Activated CD4-positive, alpha-beta memory T cell treated with anti-CD3 and anti-CD28 coated beads for 36 hours (primary cell): ENCODE measurements around the gene AP2M1. TPM values are rescaled to one million over a fixed set of nuclear protein-coding genes. Genes with fewer than 3 reads are reported as not detected.

Experiments used
- CTCF ChIA-PET: fragments of 350-600 bp; sonication (Branson Sonifier 250); formaldehyde crosslinking; loops from one replicate; lab custom pipeline; 2021; ENCODE audit warnings: antibody characterized with exemption, inconsistent platforms; lab: Charles Lee
- POLR2A ChIA-PET: fragments of 350-600 bp; sonication (Branson Sonifier 250); formaldehyde crosslinking; loops from one replicate; lab custom pipeline; 2021; ENCODE audit warnings: antibody characterized with exemption; lab: Charles Lee
- DNase-seq: peaks from one replicate; pipeline ENCODE4 v3.0.0-alpha.2; 2020
- H3K27ac Mint-ChIP-seq: one replicate; pipeline ENCODE4 v1.8.0; 2021; ENCODE audit warnings: mixed read lengths
- H3K27me3 Mint-ChIP-seq: one replicate; pipeline ENCODE4 v1.8.0; 2021; ENCODE audit warnings: mixed read lengths
- H3K36me3 Mint-ChIP-seq: one replicate; pipeline ENCODE4 v1.8.0; 2021; ENCODE audit warnings: mixed read lengths
- H3K4me1 Mint-ChIP-seq: one replicate; pipeline ENCODE4 v1.8.0; 2021; ENCODE audit warnings: low read depth, mixed read lengths
- H3K4me3 Mint-ChIP-seq: one replicate; pipeline ENCODE4 v1.8.0; 2021; ENCODE audit warnings: mild to moderate bottlenecking, mixed read lengths
- H3K9me3 Mint-ChIP-seq: one replicate; pipeline ENCODE4 v1.8.0; 2021; ENCODE audit warnings: mixed read lengths
- intact Hi-C: fragments of 100-400 bp; cut with micrococcal nuclease; formaldehyde crosslinking; loops from one replicate; pipeline ENCODE4 v1.15.1; 2023
- total RNA-seq, 2 experiments: library from RNA; stranded (reverse); gene quantifications; one replicate each; pipeline ENCODE4 v1.2.3, GENCODE V29; 2021

Gene AP2M1
- total RNA-seq, 2 experiments from 2014 or later = 218 to 221 TPM

GRCh38 chr3:184183679-184184078, 9.0 kb downstream of the AP2M1 start:
- H3K36me3 Mint-ChIP-seq = peaks cover 48% of the 10 kb centered on the region
- H3K27ac Mint-ChIP-seq = no peak overlapping the region
- no peak for DNase-seq
- no peak overlapping the region for H3K4me3 Mint-ChIP-seq
- ChIA-PET CTCF (interaction anchor here (1.8 kb wide), 1 partner anchor 44 kb away, joined by 5 read pairs; no protein-coding TSS in a partner anchor), POLR2A (no interaction called here)
- H3K9me3 Mint-ChIP-seq = no peaks in the 10 kb centered on the region
- peaks cover 26% of the 10 kb centered on the region for H3K4me1 Mint-ChIP-seq
- H3K27me3 Mint-ChIP-seq = no peaks in the 10 kb centered on the region
- intact Hi-C loops = loop anchor here (2.0 kb wide), 1 partner anchor 179 kb away; no protein-coding TSS in a partner anchor

DNA sequence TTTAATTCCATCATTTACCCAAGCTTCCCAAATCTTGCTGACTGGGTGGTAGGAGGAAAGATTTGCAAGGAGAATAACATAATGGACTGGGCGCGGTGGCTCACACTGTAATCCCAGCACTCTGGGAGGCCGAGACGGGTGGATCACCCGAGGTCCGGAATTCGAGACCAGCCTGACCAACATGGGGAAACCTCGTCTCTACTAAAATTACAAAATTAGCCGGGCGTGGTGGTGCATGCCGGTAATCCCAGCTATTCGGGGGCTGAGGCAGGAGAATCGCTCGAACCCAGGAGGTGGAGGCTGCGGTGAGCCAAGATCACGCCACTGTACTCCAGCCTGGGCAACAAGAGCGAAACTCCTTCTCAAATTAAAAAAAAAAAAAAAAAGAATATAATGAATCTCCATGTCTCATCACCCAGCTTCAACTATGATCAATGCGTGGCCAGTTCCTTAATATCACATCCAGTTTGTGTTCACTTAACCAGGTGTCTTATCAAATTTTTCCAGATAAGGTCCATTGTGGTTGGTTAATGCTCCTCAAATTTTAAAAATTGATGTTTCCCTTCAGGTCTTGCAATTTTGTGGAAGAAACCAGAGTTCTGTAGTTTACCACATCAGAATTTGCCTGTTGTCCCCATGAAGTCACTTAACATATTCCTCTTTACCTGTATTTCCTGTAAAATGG, 10.0 kb downstream of the AP2M1 start:
- H3K27ac Mint-ChIP-seq = peak overlapping the region; percentile 82
- CTCF ChIA-PET = interaction anchor here (0.5 to 1.8 kb wide), 3 partner anchors 43 to 178 kb away, joined by 3 to 5 read pairs (median 3); no protein-coding TSS in a partner anchor
- H3K4me3 Mint-ChIP-seq = peak overlapping the region; percentile 96
- peaks cover 48% of the 10 kb centered on the region for H3K36me3 Mint-ChIP-seq
- POLR2A ChIA-PET = interaction anchor here (1.9 kb wide), 1 partner anchor 10 kb away, joined by 6 read pairs; the partner anchor contains the start of gene AP2M1
- H3K9me3 Mint-ChIP-seq = no peaks in the 10 kb centered on the region
- intact Hi-C loops = loop anchor here (1.0 to 2.0 kb wide), 2 partner anchors 65 to 178 kb away; partner anchors contain the start of gene EEF1AKMT4
- peaks cover 26% of the 10 kb centered on the region for H3K4me1 Mint-ChIP-seq
- H3K27me3 Mint-ChIP-seq = no peaks in the 10 kb centered on the region
- no peak for DNase-seq

DNA sequence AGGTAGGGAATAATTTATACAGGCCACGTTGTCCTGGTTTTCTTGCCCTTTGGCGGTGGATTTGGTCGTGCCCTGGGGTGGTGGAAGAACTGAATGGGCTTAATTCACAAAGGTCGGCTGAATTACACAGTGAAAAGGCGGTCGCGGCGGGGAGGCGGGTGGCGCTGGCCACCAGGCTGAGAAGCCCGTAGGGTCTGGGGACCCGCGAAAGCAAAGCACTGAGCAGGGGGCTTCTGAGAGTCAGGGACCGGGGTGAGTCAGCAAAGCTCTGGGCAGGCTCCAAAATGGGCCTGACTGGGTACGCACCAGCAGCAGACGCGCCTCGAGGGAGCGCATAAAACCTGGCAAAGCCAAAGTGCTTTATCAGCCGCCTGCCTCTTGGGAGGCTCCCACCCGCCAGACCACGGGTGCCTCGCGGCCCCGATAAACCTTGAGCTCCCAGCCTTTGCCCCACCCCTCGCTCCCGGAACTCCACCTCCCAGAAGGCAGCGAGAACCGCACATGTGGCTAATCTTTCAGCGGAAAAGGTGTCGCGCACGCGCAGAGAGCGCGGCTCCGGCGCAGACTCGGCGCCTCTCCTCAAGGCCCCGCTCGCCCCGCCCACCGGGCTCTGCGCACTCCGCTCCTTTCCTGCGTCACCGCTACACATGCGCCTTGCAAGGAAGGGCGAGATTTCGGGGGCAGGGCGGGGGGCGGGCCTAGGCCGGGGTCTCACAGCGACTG, 11.0 kb downstream of the AP2M1 start:
- Mint-ChIP-seq H3K4me1 (peaks cover 29% of the 10 kb centered on the region), H3K27me3 (no peaks in the 10 kb centered on the region), H3K36me3 (peaks cover 51% of the 10 kb centered on the region), H3K27ac (peak overlapping the region; percentile 92), H3K4me3 (peak overlapping the region; percentile 96), H3K9me3 (no peaks in the 10 kb centered on the region)
- ChIA-PET POLR2A (interaction anchor here (0.6 to 1.9 kb wide), 5 partner anchors 11 to 150 kb away, joined by 3 to 6 read pairs (median 4); partner anchors contain the start of genes AP2M1, DVL3, EEF1AKMT4 and EIF2B5), CTCF (interaction anchor here (0.7 to 2.3 kb wide), 4 partner anchors 41 to 177 kb away, joined by 3 to 5 read pairs (median 4); partner anchors contain the start of gene ABCC5)
- peak; percentile 99 for DNase-seq
- intact Hi-C loops = loop anchor here (1.0 to 2.0 kb wide), 6 partner anchors 11 to 177 kb away; partner anchors contain the start of genes AP2M1, EEF1AKMT4, EIF2B5 and EIF4G1

DNA sequence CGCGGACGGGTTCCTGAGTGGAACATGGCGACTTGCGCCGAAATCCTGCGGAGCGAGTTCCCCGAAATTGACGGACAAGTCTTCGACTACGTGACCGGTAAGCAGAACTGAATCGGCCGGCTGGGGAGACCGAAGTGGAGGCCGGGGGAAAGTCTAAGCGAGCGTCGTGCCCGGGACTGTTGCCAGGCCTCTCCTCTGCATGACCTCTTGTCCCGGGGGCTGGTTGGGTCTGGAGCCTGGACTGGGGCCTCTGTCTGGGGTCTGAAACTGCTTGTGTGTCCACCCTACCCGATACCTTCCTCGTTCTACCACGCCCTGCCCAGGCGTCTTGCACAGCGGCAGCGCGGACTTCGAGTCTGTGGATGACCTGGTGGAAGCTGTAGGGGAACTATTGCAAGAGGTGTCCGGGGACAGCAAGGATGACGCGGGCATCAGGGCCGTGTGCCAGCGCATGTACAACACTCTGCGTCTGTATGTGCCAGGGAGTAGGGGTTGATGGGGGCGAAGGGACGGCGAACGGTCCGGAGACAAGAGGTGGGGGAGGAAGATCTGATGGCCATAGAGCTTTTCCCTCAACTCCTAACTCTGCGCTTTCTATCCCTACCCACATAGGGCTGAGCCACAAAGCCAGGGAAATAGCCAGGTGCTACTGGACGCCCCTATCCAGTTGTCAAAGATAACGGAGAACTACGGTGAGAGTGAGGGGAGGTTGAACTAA, 11.7 kb downstream of the AP2M1 start, which contains the start of gene ABCF3:
Gene ABCF3, plus strand, starts transcription at position 16 of the 718 bp plus-strand sequence. Its CDS starts 9 bp downstream, at position 25.
- ChIA-PET CTCF (interaction anchor here (0.7 to 2.3 kb wide), 8 partner anchors 41 to 291 kb away, joined by 3 to 8 read pairs (median 4); partner anchors contain the start of genes ABCC5 and EEF1AKMT4), POLR2A (interaction anchor here (0.6 to 1.9 kb wide), 5 partner anchors 12 to 149 kb away, joined by 3 to 6 read pairs (median 4); partner anchors contain the start of genes AP2M1, DVL3, EEF1AKMT4 and EIF2B5)
- Mint-ChIP-seq H3K36me3 (peaks cover 48% of the 10 kb centered on the region), H3K27ac (peak within 1 kb of the TSS; percentile 92), H3K4me3 (peak within 1 kb of the TSS; percentile 96), H3K9me3 (no peaks in the 10 kb centered on the region), H3K27me3 (no peaks in the 10 kb centered on the region), H3K4me1 (peaks cover 29% of the 10 kb centered on the region)
- no peak for DNase-seq
- intact Hi-C loops = loop anchor here (1.0 kb wide), 4 partner anchors 12 to 128 kb away; partner anchors contain the start of genes AP2M1, EIF2B5, EIF4G1 and PSMD2

DNA sequence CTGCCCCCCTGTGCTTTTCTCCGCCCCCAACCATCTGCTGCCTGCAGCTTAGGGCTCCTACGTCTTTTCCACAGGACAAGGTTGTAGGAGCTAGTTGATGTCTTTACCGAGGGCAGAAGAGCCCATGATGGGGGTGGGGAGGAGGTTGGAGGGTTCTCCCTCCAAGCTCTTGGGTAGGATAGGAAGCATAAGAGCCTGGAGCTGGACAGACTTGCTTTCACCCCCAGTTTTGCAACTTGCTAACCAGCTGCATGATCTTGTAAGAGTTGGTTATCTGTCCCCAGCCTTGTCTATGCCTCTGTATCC, 12.2 kb downstream of the AP2M1 start:
- CTCF ChIA-PET = interaction anchor here (0.7 to 2.3 kb wide), 7 partner anchors 41 to 291 kb away, joined by 3 to 8 read pairs (median 4); partner anchors contain the start of genes ABCC5 and EEF1AKMT4
- intact Hi-C loops = loop anchor here (1.0 kb wide), 4 partner anchors 13 to 127 kb away; partner anchors contain the start of genes AP2M1, EIF2B5, EIF4G1 and PSMD2

DNA sequence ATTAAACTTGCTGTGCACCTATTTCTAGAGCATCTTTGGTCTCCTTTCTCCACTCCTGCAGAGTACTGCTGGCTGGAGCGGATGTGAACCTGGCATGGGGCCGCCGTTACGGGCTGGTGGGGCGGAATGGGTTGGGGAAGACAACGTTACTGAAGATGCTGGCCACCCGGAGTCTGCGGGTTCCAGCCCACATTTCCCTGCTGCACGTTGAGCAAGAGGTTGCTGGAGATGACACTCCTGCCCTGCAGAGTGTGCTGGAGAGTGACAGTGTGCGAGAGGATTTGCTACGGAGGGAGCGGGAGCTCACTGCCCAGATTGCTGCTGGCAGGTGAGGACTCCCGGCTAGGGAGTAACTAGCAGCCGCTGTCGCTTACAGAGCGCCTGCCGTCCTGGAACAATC, 13.4 kb downstream of the AP2M1 start:
- H3K4me3 Mint-ChIP-seq = no peak overlapping the region
- CTCF ChIA-PET = interaction anchor here (1.8 kb wide), 1 partner anchor 40 kb away, joined by 5 read pairs; no protein-coding TSS in a partner anchor

More for the DNA sequence above, 12.2 kb downstream of the AP2M1 start:
- H3K27me3 Mint-ChIP-seq = no peaks in the 10 kb centered on the region
- H3K4me3 Mint-ChIP-seq = peak overlapping the region; percentile 96
- H3K27ac Mint-ChIP-seq = peak overlapping the region; percentile 92
- POLR2A ChIA-PET = interaction anchor here (1.6 kb wide), 1 partner anchor 52 kb away, joined by 5 read pairs; the partner anchor contains the start of gene EIF2B5
- H3K4me1 Mint-ChIP-seq = peaks cover 29% of the 10 kb centered on the region
- H3K36me3 Mint-ChIP-seq = peaks cover 44% of the 10 kb centered on the region
- no peaks in the 10 kb centered on the region for H3K9me3 Mint-ChIP-seq
- no peak for DNase-seq

DNA sequence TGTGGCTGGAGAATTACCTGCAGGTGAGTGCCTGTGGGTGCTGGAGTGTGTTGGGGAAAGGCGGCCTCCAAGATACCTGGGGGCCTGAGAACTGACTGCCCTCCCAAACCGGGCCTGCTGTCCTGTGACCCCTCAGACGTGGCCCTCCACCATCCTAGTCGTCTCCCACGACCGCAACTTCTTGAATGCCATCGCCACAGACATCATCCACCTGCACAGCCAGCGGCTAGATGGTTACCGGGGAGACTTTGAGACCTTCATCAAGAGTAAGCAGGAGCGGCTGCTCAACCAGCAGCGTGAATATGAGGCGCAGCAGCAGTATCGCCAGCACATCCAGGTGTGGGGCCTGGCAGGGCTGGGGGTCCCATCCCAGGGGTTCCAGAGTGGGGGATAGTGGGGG, 14.8 kb downstream of the AP2M1 start:
- Mint-ChIP-seq H3K27ac (no peak overlapping the region), H3K36me3 (peaks cover 44% of the 10 kb centered on the region)
- POLR2A ChIA-PET = no interaction called here

More for the DNA sequence above, 13.4 kb downstream of the AP2M1 start:
- Mint-ChIP-seq H3K27me3 (no peaks in the 10 kb centered on the region), H3K9me3 (no peaks in the 10 kb centered on the region), H3K4me1 (peaks cover 29% of the 10 kb centered on the region), H3K27ac (no peak overlapping the region), H3K36me3 (peaks cover 42% of the 10 kb centered on the region)
- no peak for DNase-seq
- intact Hi-C loops = no loop called here
- POLR2A ChIA-PET = no interaction called here

GRCh38 chr3:184192889-184193288, 18.2 kb downstream of the AP2M1 start:
- peaks cover 43% of the 10 kb centered on the region for H3K36me3 Mint-ChIP-seq
- no peak for DNase-seq
- peaks cover 8% of the 10 kb centered on the region for H3K4me1 Mint-ChIP-seq
- CTCF ChIA-PET = no interaction called here
- no peak overlapping the region for H3K27ac Mint-ChIP-seq
- no peaks in the 10 kb centered on the region for H3K27me3 Mint-ChIP-seq
- H3K4me3 Mint-ChIP-seq = no peak overlapping the region
- H3K9me3 Mint-ChIP-seq = no peaks in the 10 kb centered on the region
- intact Hi-C loops = no loop called here
- POLR2A ChIA-PET = no interaction called here

More for the DNA sequence above, 14.8 kb downstream of the AP2M1 start:
- Mint-ChIP-seq H3K27me3 (no peaks in the 10 kb centered on the region), H3K4me3 (no peak overlapping the region), H3K9me3 (no peaks in the 10 kb centered on the region), H3K4me1 (peaks cover 29% of the 10 kb centered on the region)
- intact Hi-C loops = no loop called here
- DNase-seq = no peak
- CTCF ChIA-PET = interaction anchor here (1.8 kb wide), 1 partner anchor 38 kb away, joined by 5 read pairs; no protein-coding TSS in a partner anchor

DNA sequence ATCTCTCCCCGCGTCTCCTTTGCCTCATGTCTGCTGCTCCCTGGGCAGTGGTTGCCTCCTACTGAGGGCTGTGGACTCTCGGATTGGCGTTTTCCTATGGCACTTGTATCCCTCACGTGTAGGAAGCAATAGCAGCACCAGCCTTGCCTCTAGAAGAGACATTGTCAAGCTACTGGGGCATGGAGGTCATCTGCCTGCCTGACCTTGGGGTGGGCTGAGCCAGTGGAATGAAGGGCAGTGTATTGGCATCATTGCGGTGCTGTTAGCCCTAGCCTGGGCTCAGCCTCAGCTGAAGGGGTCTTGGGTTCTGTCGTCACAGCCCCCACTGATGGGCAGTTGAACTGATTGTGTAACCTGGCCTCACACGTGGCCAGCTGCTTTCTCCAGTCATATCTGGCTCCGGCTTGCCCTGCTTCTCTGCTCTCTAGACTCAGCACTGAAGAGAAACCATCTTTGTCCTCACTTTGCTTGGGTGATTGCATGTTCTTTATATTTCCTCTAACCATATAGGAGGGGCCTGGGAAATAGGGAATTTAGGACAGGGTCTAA, 19.4 kb downstream of the AP2M1 start:
- Mint-ChIP-seq H3K4me3 (no peak overlapping the region), H3K9me3 (no peaks in the 10 kb centered on the region), H3K27me3 (no peaks in the 10 kb centered on the region), H3K4me1 (peaks cover 4% of the 10 kb centered on the region), H3K36me3 (peaks cover 38% of the 10 kb centered on the region), H3K27ac (no peak overlapping the region)
- CTCF ChIA-PET = interaction anchor here (1.2 kb wide), 1 partner anchor 34 kb away, joined by 4 read pairs; no protein-coding TSS in a partner anchor
- POLR2A ChIA-PET = no interaction called here
- no peak for DNase-seq
- intact Hi-C loops = no loop called here

- DNase-seq = no peak
- H3K36me3 Mint-ChIP-seq = peaks cover 24% of the 10 kb centered on the region
- H3K9me3 Mint-ChIP-seq = no peaks in the 10 kb centered on the region
- no peaks in the 10 kb centered on the region for H3K4me1 Mint-ChIP-seq
- ChIA-PET POLR2A (no interaction called here), CTCF (interaction anchor here (0.9 kb wide), 2 partner anchors 31 to 53 kb away, joined by 3 to 4 read pairs; partner anchors contain the start of gene EEF1AKMT4)
- no peak overlapping the region for H3K27ac Mint-ChIP-seq
- H3K4me3 Mint-ChIP-seq = no peak overlapping the region
- no peaks in the 10 kb centered on the region for H3K27me3 Mint-ChIP-seq
- intact Hi-C loops = no loop called here
Observed at GRCh38 chr3:184196536-184196935, 21.9 kb downstream of the AP2M1 start.
